NCI-H146 (cell line): ENCODE measurements around the gene TDRD7.

Experiments used
- DNase-seq: peaks from one replicate; lab custom pipeline; 2025; lab: John Stamatoyannopoulos, UW

Gene TDRD7

DNA sequence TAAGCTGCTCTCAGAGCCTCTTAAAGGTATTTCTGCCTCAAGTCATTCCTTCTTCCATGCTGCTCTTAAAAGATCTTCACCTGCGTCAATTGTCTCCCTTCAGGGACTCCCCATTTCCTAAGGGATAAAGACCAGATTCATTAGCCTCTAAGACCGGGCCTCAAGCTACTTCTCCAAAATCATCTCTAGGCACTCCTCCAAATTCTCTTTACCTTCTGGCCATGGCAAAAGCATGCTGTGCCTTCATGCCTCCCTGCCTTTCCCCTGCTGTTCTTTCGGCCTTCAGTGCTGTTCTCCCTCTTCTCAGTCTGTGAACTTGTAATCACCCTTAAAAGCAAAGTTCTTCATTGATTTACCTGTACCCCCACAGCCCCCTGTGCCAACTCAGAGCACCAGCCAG, 93.9 kb downstream of the TDRD7 start:
- no peak for DNase-seq

DNA sequence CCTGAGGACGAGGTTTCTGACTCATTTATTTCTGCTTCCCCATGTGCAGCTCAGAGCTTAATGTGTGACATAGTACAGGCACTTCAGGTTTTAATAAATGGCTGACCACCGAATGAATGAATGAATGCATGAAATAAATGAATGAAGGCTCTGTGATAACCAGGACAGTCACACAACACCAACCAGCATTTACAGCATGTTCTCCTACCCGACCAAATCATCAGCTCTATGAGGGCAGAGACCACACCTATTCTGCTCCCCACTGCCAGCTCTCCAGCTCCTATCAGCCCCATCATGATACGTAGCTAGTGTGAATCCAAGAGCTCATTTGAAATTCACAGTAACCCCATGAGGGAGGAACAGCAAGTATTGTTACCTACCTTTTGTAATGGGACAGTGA, 94.4 kb downstream of the TDRD7 start:
- DNase-seq = no peak

DNA sequence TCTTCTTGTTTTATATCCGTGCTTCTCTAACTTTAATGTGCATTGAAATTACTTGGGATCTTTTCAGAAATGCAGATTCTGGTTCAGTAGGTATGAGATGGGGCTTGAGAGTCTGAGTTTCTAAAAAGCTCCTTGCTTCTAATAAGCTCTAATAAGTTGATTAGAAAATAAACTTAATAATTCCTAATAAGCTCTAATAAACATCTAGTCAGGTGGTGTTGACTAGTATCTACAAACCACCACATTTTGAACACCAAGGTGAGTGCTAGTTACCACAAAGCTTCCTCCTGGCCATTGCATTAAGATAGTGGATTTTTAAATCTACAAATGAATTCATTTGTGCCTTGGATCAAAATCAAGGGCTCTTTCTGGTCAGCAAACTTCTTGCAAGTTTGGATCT, 94.9 kb downstream of the TDRD7 start:
- DNase-seq = no peak

DNA sequence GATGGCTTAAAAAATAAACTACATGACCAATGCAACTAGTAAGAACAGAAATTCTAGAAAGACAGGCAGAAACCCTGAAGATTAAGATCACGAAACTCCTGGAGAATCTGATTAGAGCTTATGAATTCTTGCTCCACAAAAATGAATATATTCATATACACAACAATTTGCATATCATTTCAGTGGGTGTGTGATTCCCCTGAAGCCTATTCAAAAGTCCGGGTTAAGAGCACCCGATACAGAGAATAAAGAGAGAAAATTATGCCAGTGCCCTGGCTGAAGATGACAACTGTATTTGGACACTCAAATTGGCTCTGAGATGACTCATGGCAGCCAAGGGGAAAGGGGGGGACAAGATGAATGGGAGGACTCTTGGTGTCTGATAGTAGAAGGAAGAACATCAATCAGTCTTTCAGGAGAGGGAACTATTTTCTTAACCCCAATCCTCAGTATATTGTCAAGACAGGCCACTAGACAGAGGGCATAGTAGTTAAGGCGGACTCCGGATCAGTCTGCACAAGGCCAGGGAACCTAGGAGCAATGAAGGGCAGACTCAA, 95.6 kb downstream of the TDRD7 start:
- no peak for DNase-seq

- DNase-seq = no peak
These were observed 97.0 kb downstream of the TDRD7 start for GRCh38 chr9:97508852-97509251.

DNA sequence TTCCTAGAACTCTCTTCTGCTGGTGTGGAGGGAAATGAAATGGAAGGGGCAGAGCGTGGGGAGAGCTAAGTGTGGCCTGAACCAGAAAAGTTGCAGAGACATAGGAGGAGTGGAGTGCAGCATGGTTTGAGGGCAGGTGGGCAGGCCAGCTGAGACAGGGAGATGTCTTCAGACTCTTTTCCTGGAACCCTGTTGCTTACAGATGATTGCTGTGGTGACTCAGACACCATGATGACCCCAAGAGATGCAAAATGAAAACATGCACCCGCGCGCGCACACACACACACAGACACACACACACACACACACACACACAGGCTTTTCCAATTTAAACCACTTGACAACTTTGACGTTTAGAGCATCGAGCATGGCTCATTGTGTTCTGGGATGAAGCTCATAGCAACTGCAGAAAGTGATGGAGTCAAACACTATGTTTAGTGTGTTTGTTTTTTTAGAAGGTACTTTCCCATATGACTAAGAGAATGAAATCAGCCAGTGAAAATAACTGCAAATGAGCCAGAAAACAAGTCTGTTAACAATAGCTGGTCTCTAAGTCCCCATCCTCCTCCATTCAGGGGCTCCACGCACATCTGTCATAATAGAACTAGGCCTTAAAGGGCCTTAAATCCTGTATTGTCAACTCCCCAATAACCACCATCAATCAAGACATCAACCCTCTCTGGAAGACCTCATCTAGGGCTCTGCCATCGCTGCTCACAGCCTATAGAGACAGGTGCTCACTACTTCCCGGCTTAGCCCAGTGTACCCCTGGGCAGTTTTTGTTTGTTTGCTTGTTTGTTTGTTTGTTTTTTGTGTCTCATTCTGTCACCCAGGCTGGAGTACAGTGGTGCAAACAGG, 99.1 kb downstream of the TDRD7 start:
- DNase-seq = no peak

GRCh38 chr9:97511655-97512427, 99.9 kb downstream of the TDRD7 start:
- no peak for DNase-seq

DNA sequence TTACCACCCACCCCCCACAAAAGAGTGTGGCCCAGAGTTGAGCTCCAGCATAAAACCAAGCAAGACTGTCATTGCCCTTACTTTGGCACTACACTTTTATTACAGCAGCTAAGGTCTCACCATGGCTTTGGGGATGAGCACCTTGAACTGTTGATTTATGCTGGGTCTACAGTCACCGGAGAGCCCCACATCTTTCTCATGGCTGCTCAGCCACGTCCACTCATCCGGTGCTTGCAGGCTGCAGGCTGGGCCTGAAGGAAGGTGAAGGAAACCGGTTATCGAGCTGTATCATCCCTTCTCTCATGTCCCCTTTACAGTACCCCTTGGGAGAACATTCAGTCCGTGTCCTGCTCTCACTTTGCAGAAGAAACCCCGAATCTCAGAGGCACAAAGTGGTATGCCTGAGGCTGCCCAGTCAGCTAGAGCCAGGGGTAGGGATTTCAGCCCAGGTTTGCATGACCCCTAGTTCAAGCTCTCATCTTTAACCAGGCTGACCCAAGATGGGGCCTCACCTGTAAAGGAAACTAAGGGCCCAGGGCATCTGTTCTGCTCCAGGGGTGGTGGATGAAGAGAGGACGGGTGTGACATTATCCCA, 101.2 kb downstream of the TDRD7 start:
- no peak for DNase-seq

DNA sequence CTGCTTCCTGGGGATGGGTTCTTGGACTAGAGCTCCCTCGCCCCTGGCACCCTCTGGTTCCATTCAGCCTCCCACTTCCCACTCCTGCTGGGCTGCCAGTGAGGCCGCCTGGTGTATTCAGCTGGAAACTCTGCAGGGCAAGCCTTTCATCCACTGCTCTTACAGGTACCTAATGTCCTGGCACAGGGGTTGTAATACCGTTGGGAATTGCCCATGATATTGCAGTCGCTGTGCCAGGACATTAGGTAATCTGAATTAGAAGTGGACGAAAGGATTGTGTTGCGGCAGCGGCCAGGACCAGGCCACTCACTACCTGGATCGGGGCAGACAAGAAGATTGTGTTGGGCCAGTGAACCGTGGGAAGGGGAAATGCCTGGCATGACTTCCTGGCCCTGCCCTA, 102.6 kb downstream of the TDRD7 start:
- DNase-seq = no peak

GRCh38 chr9:97515662-97516061, 103.8 kb downstream of the TDRD7 start:
- no peak for DNase-seq

DNA sequence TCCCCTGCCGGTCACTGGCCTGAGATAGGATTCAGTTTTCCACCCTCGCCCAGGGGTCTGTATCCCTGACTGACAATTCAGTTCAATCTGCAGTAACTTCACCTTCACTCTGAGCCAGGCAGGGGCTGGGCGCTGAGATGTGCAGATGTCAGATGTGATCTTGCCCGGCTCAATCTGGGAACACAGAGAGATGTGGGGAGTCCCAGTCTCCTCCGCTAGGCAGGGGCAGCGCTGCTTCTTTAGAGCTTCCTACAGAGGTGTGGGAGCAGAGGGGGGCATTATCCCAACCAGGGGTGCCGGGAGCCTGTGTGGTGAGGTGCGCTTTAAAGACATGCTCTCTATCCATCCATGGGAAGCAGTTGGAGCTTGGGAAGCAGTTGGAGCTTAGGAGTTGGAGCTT, 104.2 kb downstream of the TDRD7 start:
- DNase-seq = no peak

GRCh38 chr9:97517331-97518089, 105.6 kb downstream of the TDRD7 start:
- DNase-seq = no peak

- DNase-seq = no peak
These were observed 106.4 kb downstream of the TDRD7 start for GRCh38 chr9:97518166-97518908.

GRCh38 chr9:97518909-97519307, 107.0 kb downstream of the TDRD7 start:
- no peak for DNase-seq

GRCh38 chr9:97519441-97519970, 107.6 kb downstream of the TDRD7 start:
- DNase-seq = no peak

- DNase-seq = no peak
These were observed 109.9 kb downstream of the TDRD7 start for GRCh38 chr9:97521576-97522333.

GRCh38 chr9:97524424-97524823, 112.5 kb downstream of the TDRD7 start:
- no peak for DNase-seq

DNA sequence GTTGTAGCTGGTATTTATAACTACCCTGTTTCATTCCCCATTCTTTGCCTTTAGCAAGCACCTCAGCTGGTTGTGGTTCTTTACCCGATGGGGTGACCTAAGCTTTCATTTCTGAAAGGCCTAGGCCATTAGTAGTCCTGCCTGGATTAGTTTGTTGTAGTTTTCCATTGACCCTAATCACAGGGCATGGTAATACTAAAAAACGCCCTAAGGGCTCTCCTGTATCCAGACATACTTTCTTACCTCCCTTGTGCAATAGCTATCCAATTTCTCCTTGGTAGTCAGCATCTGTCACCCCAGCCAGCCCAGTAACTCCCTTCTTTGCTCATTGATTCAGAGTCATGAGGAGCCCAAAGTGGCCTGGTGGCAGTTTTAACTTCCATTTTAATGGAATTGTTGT, 113.6 kb downstream of the TDRD7 start:
- DNase-seq = no peak

GRCh38 chr9:97526895-97527575, 115.1 kb downstream of the TDRD7 start:
- no peak for DNase-seq
